K562 treated with DMSO at 1 percent for 12 hours (cell line): Measurements from ENCODE around the gene FOXP2. TPM values are rescaled to one million over a fixed set of nuclear protein-coding genes. Genes with fewer than 3 reads are reported as not detected.

Experiments
- total RNA-seq: library from RNA; unstranded; fragments of 300-600 nt; gene quantifications from 2 replicates; pipeline ENCODE4 v1.2.3, GENCODE V29; 2022; ENCODE audit not compliant: insufficient read depth

The FOXP2 gene
- not detected in 2 replicates for total RNA-seq

GRCh38 chr7:114414156-114415063 lies at the start of gene FOXP2:
Gene FOXP2, plus strand, starts transcription at chr7:114414815. Its CDS starts 11,697 bp downstream, at chr7:114426512.

